HK-2 (cell line): ENCODE measurements around the gene CNTN3.

ENCODE experiments used
- DNase-seq: peaks from one replicate; pipeline ENCODE4 v3.0.0-alpha.2; 2018; ENCODE audit not compliant: unreplicated experiment

Gene CNTN3

GRCh38 chr3:74611206-74611605 is 3.3 kb downstream of the CNTN3 start:
- DNase-seq, result no peak

- DNase-seq, result no peak
Observed at GRCh38 chr3:74607803-74608202, 6.7 kb downstream of the CNTN3 start.

DNA sequence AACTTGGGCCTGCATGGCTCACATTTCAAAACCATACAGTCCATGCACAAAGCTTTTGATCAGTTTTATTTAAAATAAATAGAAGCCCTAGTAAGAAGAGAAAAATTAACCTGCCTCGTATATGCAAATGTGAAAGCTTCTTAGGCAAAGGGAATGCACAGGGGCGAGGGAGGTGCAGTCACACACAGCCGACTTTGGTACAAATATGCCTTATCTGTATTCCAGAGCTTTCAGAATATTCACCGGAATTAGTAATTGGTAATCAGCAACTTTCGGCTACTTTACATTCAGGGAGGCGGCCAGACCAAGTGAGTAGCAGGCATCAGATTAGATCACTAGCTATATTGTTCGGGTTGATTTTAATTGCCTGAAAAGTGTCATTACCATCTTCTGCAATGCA is 7.5 kb downstream of the CNTN3 start:
- no peak for DNase-seq

DNA sequence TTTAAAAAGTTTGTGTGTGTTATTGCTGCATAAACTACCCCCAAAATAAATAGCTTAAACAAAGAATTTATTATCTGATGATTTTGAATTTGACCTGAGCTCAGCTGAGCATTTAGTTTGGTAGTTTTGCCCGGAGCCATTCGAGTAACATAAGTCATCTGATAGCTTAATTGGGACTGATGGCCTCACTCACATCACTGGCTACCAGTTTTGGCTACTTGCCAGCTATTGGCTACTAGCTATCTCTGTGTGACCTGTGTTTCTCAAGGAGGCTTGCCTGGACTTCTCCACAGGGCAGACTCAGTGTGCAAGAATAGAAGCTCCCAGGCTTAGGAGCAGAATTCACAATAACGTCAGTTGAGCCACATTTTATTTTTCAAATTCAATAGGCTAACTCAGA is 9.0 kb downstream of the CNTN3 start:
- no peak for DNase-seq

GRCh38 chr3:74603292-74603691 is 11.2 kb downstream of the CNTN3 start:
- DNase-seq, result no peak

GRCh38 chr3:74602471-74602870 is 12.0 kb downstream of the CNTN3 start:
- no peak for DNase-seq

- DNase-seq, result no peak
Observed at GRCh38 chr3:74601793-74602192, 12.7 kb downstream of the CNTN3 start.

DNA sequence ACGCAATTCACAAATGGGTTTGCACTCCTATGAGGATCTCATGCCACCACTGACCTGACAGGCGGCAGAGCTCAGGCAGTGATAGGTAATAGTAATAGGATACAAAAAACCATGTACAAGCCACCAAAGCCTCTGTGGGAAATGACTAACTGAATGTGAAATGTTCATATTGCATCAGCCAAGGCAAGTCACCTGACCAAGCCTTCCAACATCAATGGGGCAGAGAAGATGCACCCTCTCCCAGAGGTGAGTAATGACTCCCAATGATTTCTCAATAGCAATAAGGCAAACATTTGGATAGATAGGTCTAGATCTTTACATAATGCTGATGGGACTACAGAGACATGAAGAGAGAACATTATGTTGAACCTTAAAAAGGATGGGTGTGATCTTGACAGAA is 14.9 kb downstream of the CNTN3 start:
- no peak for DNase-seq

GRCh38 chr3:74593152-74593551 is 21.3 kb downstream of the CNTN3 start:
- DNase-seq, result no peak

DNA sequence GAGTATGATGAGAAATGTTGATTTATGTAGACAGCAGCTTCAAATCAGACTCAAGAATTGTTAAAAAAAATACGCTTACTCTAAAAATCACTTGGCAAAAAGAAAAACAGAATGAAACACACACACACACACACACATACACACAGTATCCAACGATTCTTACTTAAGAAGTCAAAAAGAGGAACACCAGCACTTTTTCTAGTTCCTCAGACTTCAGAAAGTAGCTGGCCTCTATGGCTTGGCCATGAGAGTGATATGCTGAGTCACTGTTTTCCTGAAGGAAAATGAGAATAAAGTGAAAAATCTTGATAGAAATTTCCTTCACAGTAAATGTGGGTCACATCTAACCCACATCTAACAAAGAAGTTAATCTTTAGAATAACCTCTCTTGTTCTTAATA is 22.1 kb downstream of the CNTN3 start:
- no peak for DNase-seq

DNA sequence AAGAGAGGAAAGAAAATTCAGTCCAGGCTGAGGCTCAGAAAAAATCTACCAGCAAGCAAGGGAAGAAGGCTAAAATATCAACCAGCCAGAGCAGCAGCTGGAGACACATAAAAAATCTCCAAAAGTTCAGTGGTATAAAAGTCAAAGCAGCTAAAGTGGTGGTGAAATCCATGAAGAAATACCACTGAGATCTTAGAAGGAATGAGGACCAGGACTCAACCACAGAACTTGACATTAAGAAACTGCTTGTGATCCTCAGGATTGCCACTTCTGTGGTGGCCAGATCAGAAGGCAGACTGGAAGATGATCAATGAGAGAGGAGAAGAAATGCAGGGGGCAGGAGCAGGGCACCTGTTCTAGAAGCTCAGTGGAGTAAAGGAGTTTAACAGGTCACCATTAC is 22.5 kb downstream of the CNTN3 start:
- no peak for DNase-seq

DNA sequence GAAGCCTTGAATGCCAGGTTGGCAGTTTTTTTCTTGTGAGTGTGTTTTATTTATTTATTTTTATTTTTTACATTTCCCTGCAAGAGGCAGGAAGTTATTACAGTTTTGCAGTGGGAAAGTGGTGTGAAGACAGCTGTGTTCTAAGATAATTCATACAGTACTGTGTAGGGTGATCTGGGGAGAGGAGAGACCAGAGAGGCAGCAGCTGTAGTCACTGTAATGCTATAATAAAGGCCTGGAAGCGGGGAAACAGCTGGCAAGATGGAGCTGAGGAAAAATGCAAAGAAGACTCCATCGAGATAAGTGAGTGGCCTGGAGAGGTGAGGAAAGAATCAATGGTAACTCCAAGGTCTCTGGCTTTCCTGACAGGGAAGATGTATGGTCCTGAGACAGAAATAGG is 23.1 kb downstream of the CNTN3 start:
- no peak for DNase-seq

GRCh38 chr3:74590620-74591262 is 23.7 kb downstream of the CNTN3 start:
- DNase-seq, result no peak

DNA sequence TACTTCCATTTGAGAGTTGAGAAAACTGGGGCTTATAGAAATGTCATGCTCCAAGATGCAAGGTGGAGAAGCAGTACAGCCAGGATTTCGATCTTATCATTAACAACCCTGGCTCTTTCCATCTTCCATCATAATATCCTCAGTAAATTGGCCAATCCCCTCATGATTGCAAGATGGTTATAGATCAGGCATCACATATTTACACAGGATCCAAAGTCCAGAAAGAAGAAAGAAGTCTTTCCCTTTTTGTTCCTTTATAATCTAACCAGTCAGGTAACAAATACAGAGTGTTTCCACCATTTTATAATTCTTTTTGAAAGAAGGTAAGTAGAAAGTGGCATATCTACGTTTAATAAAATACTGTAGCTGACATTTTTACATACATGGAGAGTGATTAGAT is 29.7 kb downstream of the CNTN3 start:
- no peak for DNase-seq

GRCh38 chr3:74582982-74583381 is 31.5 kb downstream of the CNTN3 start:
- DNase-seq, result no peak

DNA sequence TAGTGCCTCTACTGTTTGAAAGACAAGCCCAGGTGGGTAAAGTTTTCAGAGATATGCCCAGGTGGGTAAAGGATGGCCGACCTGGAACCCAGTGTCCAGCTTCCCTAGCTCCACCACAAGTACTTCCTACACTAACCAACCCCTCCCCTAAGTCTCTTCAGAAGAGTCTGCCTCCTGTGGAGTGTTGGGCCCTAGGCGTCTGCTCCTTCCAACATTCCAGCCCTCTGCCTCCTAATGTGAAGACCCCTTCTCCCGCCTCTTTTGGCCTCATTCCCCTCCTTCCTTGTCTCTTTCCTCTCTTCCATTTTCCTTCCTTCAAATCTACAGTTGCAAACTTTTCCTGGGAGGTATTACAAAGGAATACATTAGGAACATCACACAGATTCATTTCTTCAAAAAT is 38.6 kb downstream of the CNTN3 start:
- DNase-seq, result no peak

- DNase-seq, result no peak
Observed at GRCh38 chr3:74571118-74571517, 43.3 kb downstream of the CNTN3 start.
